H1 (cell line): ENCODE measurements around the gene FOXS1. TPM values are rescaled to one million over a fixed set of nuclear protein-coding genes. Genes with fewer than 3 reads are reported as not detected.

Experiments used
- CTCF ChIA-PET: fragments of 300-600 bp; sonication (Branson Sonifier 250); formaldehyde crosslinking; loops from one replicate; lab custom pipeline; 2021; ENCODE audit not compliant: partially characterized antibody; lab: Charles Lee
- POLR2A ChIA-PET: fragments of 300-600 bp; sonication (Branson Sonifier 250); formaldehyde crosslinking; loops from one replicate; lab custom pipeline; 2021; ENCODE audit warnings: inconsistent platforms; ENCODE audit not compliant: partially characterized antibody; lab: Charles Lee
- DNase-seq, 2 experiments: peaks; one replicate each; pipeline versions ENCODE4 v3.0.0 to v3.0.0-alpha.2; 2010 to 2022; ENCODE audit warnings: low spot score in 2 of 2, low read depth in 1 of 2, mixed read lengths in 1 of 2
- FAIRE-seq: peaks from 2 replicates; lab custom pipeline; 2011; peaks lifted over from hg19 to GRCh38; lab: Jason Lieb, UNC
- H2AFZ ChIP-seq: 2 replicates; pipeline ENCODE4 v1.8.1; 2012; ENCODE audit warnings: low read length, inconsistent platforms
- H2AK5ac ChIP-seq: 2 replicates; pipeline ENCODE4 v1.6.1; 2013; ENCODE audit warnings: low read depth, low read length
- H2BK120ac ChIP-seq: replicated peaks from 2 replicates; pipeline ENCODE3; 2013; ENCODE audit warnings: low read depth, low read length, inconsistent platforms
- H2BK12ac ChIP-seq: 2 replicates; pipeline ENCODE4 v1.6.1; 2013; ENCODE audit warnings: low read depth, low read length
- H2BK15ac ChIP-seq: 2 replicates; pipeline ENCODE4 v1.6.1; 2013; ENCODE audit warnings: low read length
- H2BK20ac ChIP-seq: 2 replicates; pipeline ENCODE4 v1.6.1; 2013; ENCODE audit warnings: low read length
- H2BK5ac ChIP-seq: 2 replicates; pipeline ENCODE4 v1.6.1; 2013; ENCODE audit warnings: low read depth, low read length
- H3K14ac ChIP-seq: 2 replicates; pipeline ENCODE4 v1.6.1; 2013; ENCODE audit warnings: inconsistent platforms; ENCODE audit not compliant: insufficient read length
- H3K18ac ChIP-seq: 2 replicates; pipeline ENCODE4 v1.6.1; 2013; ENCODE audit warnings: low read length; ENCODE audit errors: extremely low read depth
- H3K23ac ChIP-seq: 2 replicates; pipeline ENCODE4 v1.6.1; 2013; ENCODE audit warnings: inconsistent platforms; ENCODE audit not compliant: insufficient read length
- H3K23me2 ChIP-seq: 2 replicates; pipeline ENCODE4 v1.6.1; 2013; ENCODE audit warnings: low read depth, low read length
- H3K27ac ChIP-seq: 2 replicates; pipeline ENCODE4 v1.6.1; 2011; ENCODE audit warnings: low read depth, low read length, inconsistent platforms
- H3K27me3 ChIP-seq, 4 experiments: replicated peaks in 1 of 4; 1 replicate in 1 of 4; 2 replicates in 3 of 4; pipeline versions ENCODE4 v1.6.1 to v1.8.1; 2011 to 2013; ENCODE audit warnings: low read length in 3 of 4, mild to moderate bottlenecking in 3 of 4, inconsistent platforms in 2 of 4, mixed read lengths in 2 of 4, moderate library complexity in 1 of 4; ENCODE audit not compliant: control insufficient read depth in 3 of 4, insufficient read depth in 3 of 4; ENCODE audit errors: extremely low read depth in 1 of 4
- H3K36me3 ChIP-seq, 4 experiments: 2 replicates each; pipeline versions ENCODE4 v1.6.1 to v1.8.1; 2011 to 2013; ENCODE audit warnings: mild to moderate bottlenecking in 4 of 4, low read length in 3 of 4, moderate library complexity in 2 of 4, control low read depth in 1 of 4, inconsistent platforms in 1 of 4; ENCODE audit not compliant: insufficient read depth in 4 of 4, control insufficient read depth in 2 of 4
- H3K4ac ChIP-seq: replicated peaks from 2 replicates; pipeline ENCODE3; 2013; ENCODE audit warnings: low read length, low read depth, mixed read lengths, inconsistent platforms; ENCODE audit not compliant: insufficient read length
- H3K4me1 ChIP-seq, 4 experiments: replicated peaks in 1 of 4; 1 replicate in 1 of 4; 2 replicates in 3 of 4; pipeline versions ENCODE4 v1.6.1 to v1.8.1; 2011 to 2013; ENCODE audit warnings: low read length in 3 of 4, inconsistent platforms in 2 of 4, mixed read lengths in 1 of 4; ENCODE audit not compliant: insufficient read depth in 4 of 4, control insufficient read depth in 3 of 4
- H3K4me2 ChIP-seq, 2 experiments: 2 replicates each; pipeline versions ENCODE4 v1.6.1 to v1.8.1; 2011 to 2013; ENCODE audit warnings: low read depth in 2 of 2, low read length in 2 of 2, control low read depth in 1 of 2, inconsistent platforms in 1 of 2, mild to moderate bottlenecking in 1 of 2; ENCODE audit not compliant: insufficient read depth in 1 of 2
- H3K4me3 ChIP-seq, 4 experiments: fragments of 200-600, 300-600 bp in 1 of 4; sonication (generic), shearing (Covaris generic), sonication (Bioruptor Twin) in 1 of 4; 2 replicates each; pipeline versions ENCODE4 v1.5.1 to v1.8.1; 2011 to 2016; ENCODE audit warnings: low read length in 4 of 4, low read depth in 3 of 4, control low read depth in 2 of 4, inconsistent platforms in 2 of 4, mild to moderate bottlenecking in 2 of 4, mixed read lengths in 1 of 4, moderate library complexity in 1 of 4; ENCODE audit not compliant: insufficient read depth in 2 of 4; ENCODE audit errors: extremely low read depth in 1 of 4
- H3K56ac ChIP-seq: replicated peaks from 2 replicates; pipeline ENCODE3; 2013; ENCODE audit warnings: low read depth, mild to moderate bottlenecking, mixed read lengths, low read length, inconsistent platforms; ENCODE audit not compliant: insufficient read length
- H3K79me1 ChIP-seq: 2 replicates; pipeline ENCODE4 v1.6.1; 2013; ENCODE audit warnings: low read depth, low read length, control low read depth
- H3K79me2 ChIP-seq, 2 experiments: 2 replicates each; pipeline versions ENCODE4 v1.6.1 to v1.8.1; 2012 to 2013; ENCODE audit warnings: low read length in 2 of 2, mild to moderate bottlenecking in 2 of 2, inconsistent platforms in 1 of 2; ENCODE audit not compliant: insufficient read depth in 2 of 2, control insufficient read depth in 1 of 2
- H3K9ac ChIP-seq, 4 experiments: replicated peaks in 1 of 4; 1 replicate in 1 of 4; 2 replicates in 3 of 4; pipeline versions ENCODE4 v1.6.1 to v1.8.1; 2011 to 2013; ENCODE audit warnings: low read depth in 3 of 4, low read length in 3 of 4, control low read depth in 2 of 4, mild to moderate bottlenecking in 2 of 4, moderate library complexity in 2 of 4, inconsistent platforms in 1 of 4; ENCODE audit errors: extremely low read depth in 1 of 4
- H3K9me3 ChIP-seq, 2 experiments: 2 replicates each; pipeline versions ENCODE4 v1.6.1 to v1.8.1; 2012 to 2013; ENCODE audit warnings: mild to moderate bottlenecking in 2 of 2, moderate library complexity in 2 of 2, control low read depth in 1 of 2, inconsistent platforms in 1 of 2, low read depth in 1 of 2, low read length in 1 of 2, mixed read lengths in 1 of 2; ENCODE audit not compliant: insufficient read depth in 2 of 2
- H4K20me1 ChIP-seq, 2 experiments: replicated peaks in 1 of 2; 2 replicates each; pipeline versions ENCODE3 to v1.8.1; 2011 to 2013; ENCODE audit warnings: inconsistent platforms in 2 of 2, low read length in 2 of 2, mild to moderate bottlenecking in 1 of 2; ENCODE audit not compliant: insufficient read depth in 2 of 2, control insufficient read depth in 1 of 2
- H4K5ac ChIP-seq: 2 replicates; pipeline ENCODE4 v1.6.1; 2013; ENCODE audit warnings: low read length, low read depth, mixed read lengths, inconsistent platforms; ENCODE audit not compliant: insufficient read length
- H4K8ac ChIP-seq: 2 replicates; pipeline ENCODE4 v1.8.0; 2013; ENCODE audit warnings: mild to moderate bottlenecking, moderate library complexity, low read length, inconsistent platforms; ENCODE audit not compliant: insufficient read depth; ENCODE audit errors: extremely low read depth
- H4K91ac ChIP-seq: replicated peaks from 2 replicates; pipeline ENCODE3; 2013; ENCODE audit warnings: low read length, mixed read lengths, inconsistent platforms; ENCODE audit not compliant: insufficient read length
- NANOG ChIP-seq: IDR thresholded peaks from 2 replicates; pipeline ENCODE4 v1.6.1; 2011; ENCODE audit warnings: low read length, low read depth, mild to moderate bottlenecking, inconsistent platforms; ENCODE audit not compliant: insufficient read depth, poor library complexity, severe bottlenecking
- POU5F1 ChIP-seq: IDR thresholded peaks from 2 replicates; pipeline ENCODE4 v1.6.1; 2011; ENCODE audit warnings: low read depth, mild to moderate bottlenecking, low read length, moderate library complexity
- SIN3A ChIP-seq, 2 experiments: IDR thresholded peaks in 1 of 2; conservative IDR thresholded peaks in 1 of 2; 2 replicates each; pipeline ENCODE4 v1.6.1; 2011 to 2012; ENCODE audit warnings: low read length in 2 of 2, improper control_type of control experiment in 1 of 2, low read depth in 1 of 2, mild to moderate bottlenecking in 1 of 2
- WGBS, 2 experiments: shearing (Covaris generic) in 1 of 2; methylation state at CpG; one replicate each; pipeline versions ENCODE4 v1.1.6 to v1.1.7; 2013 to 2015; ENCODE audit warnings: low lambda C conversion rate in 2 of 2, mixed read lengths in 2 of 2, inconsistent platforms in 1 of 2, low coverage in 1 of 2, missing lambda C conversion rate in 1 of 2; ENCODE audit not compliant: insufficient replicate concordance in 2 of 2, insufficient coverage in 1 of 2, insufficient read length in 1 of 2; ENCODE audit errors: extremely low coverage in 1 of 2, missing lambda C conversion rate in 1 of 2; 5-methylcytosine and 5-hydroxymethylcytosine counted together
- polyA plus RNA-seq, 7 experiments: library from polyadenylated mRNA; depleted of rRNA in 3 of 7; stranded (reverse) in 5 of 7; unstranded in 2 of 7; fragments of >200 nt in 5 of 7; fragments of 200-250 nt in 2 of 7; gene quantifications; 1 replicate in 5 of 7; 2 replicates in 1 of 7; 4 replicates in 1 of 7; pipeline versions ENCODE4 v1.2.1 to v1.2.3, GENCODE V29; 2011 to 2013; ENCODE audit warnings: missing spikeins in 2 of 7, mixed read lengths in 2 of 7
- total RNA-seq: library from RNA; stranded (reverse); fragmentation: NEBNext Ultra II Directional; extraction: Animal tissue kit (Norgen Biotek cat#: 25700); gene quantifications from 2 replicates; pipeline ENCODE4 v1.2.1, GENCODE V29; 2021

FOXS1 gene
- total and polyA plus RNA-seq, 2 of the 8 experiments (the other 6 are each of a cell fraction or from before 2014, with no cell fraction given), result 0.45 TPM; not detected in 1

- Histone ChIP-seq H3K23me2 (peaks cover 4% of the 10 kb centered on the region), H2AFZ (no peak overlapping the region), H4K5ac (no peak overlapping the region), H3K9me3 (no peaks in the 10 kb centered on the region), H3K4ac (no peak overlapping the region), H3K4me2 (no peak overlapping the region), H3K79me1 (no peaks in the 10 kb centered on the region), H3K56ac (no peak overlapping the region), H3K14ac (no peak overlapping the region), H4K91ac (no peak overlapping the region), H2BK15ac (no peak overlapping the region), H4K20me1 (no peaks in the 10 kb centered on the region), H2BK120ac (no peak overlapping the region), H3K27ac (no peak overlapping the region), H3K9ac (no peak overlapping the region), H2BK5ac (no peak overlapping the region), H3K36me3 (no peaks in the 10 kb centered on the region), H3K4me1 (peaks cover 4 to 38% (median 32%) of the 10 kb centered on the region in 4 experiments), H2AK5ac (no peak overlapping the region), H3K4me3 (no peak overlapping the region), H2BK12ac (no peak overlapping the region), H4K8ac (no peak overlapping the region), H3K18ac (no peak overlapping the region), H2BK20ac (no peak overlapping the region), H3K27me3 (peaks cover 0 to 6% (median 0%) of the 10 kb centered on the region in 4 experiments; a peak in 1 of 7 replicates), H3K79me2 (no peaks in the 10 kb centered on the region), H3K23ac (no peak overlapping the region)
- FAIRE-seq (peak; percentile 7), DNase-seq (no peak)
- CTCF ChIA-PET, result interaction anchor here (0.7 to 4.0 kb wide), 9 partner anchors 9 to 185 kb away, joined by 3 to 24 read pairs (median 5); partner anchors contain the start of gene PDRG1
- no peak for TF ChIP-seq NANOG
- TF ChIP-seq POU5F1, result no peak
- no peak for TF ChIP-seq SIN3A (conservative IDR thresholded peaks at IDR 0.05 in 1 of 2, IDR thresholded peaks at IDR 0.05 in 1 of 2; ENCODE audit: low read depth in 1 of 2, low read length in 2 of 2)
- POLR2A ChIA-PET, result interaction anchor here (1.7 kb wide), 1 partner anchor 13 kb away, joined by 4 read pairs; no protein-coding TSS in a partner anchor
- 79% methylated on average over 6 of the region's 6 CpGs; no CpG with 5 or more reads in 1 of the 2 experiments for WGBS, 2 experiments
These were observed 2.1 kb downstream of the FOXS1 start for GRCh38 chr20:31843288-31843687.
